Tibial nerve (tissue), 4 donors: ENCODE measurements around the gene LAMB1.

Source experiments
- CTCF ChIP-seq, 5 experiments: fragments of 200-600 bp in 3 of 5; fragments of 450-650 bp in 2 of 5; sonication (generic) in 3 of 5; IDR thresholded peaks; one replicate each; pipeline ENCODE4 v1.5.1; 2016 to 2019; ENCODE audit warnings: antibody characterized with exemption in 5 of 5, mild to moderate bottlenecking in 3 of 5, moderate library complexity in 2 of 5
- EP300 ChIP-seq, 2 donors: sonication (generic); formaldehyde crosslinking; IDR thresholded peaks; one replicate each; pipeline ENCODE4 v1.6.1; 2017; ENCODE audit warnings: antibody characterized with exemption in 2 of 2, mild to moderate bottlenecking in 1 of 2
- POLR2A ChIP-seq, 2 donors: fragments of 450-650 bp; IDR thresholded peaks; one replicate each; pipeline ENCODE4 v1.6.1; 2017; ENCODE audit warnings: antibody characterized with exemption in 2 of 2, mild to moderate bottlenecking in 2 of 2, moderate library complexity in 2 of 2

GRCh38 chr7:107884066-107884818 is 118.7 kb downstream of the LAMB1 start:
- TF ChIP-seq CTCF (IDR thresholded peaks at IDR 0.05): no peak
- no peak for TF ChIP-seq POLR2A (IDR thresholded peaks at IDR 0.05)
- no peak for TF ChIP-seq EP300 (IDR thresholded peaks at IDR 0.05)
